Epithelial cell of proximal tubule (primary cell): Measurements from ENCODE around the gene RAMP3. TPM values are rescaled to one million over a fixed set of nuclear protein-coding genes. Genes with fewer than 3 reads are reported as not detected.

Experiments
- DNase-seq: peaks from one replicate; pipeline ENCODE4 v3.0.0-alpha.2; 2011; ENCODE audit warnings: low read depth
- H3K4me3 ChIP-seq: 2 replicates; pipeline ENCODE4 v1.5.1; 2011; ENCODE audit warnings: low read depth, mild to moderate bottlenecking, low read length
- CTCF ChIP-seq: conservative IDR thresholded peaks from 2 replicates; pipeline ENCODE4 v1.5.1; 2012; ENCODE audit warnings: low read depth, mild to moderate bottlenecking, low read length
- total RNA-seq: library from RNA; depleted of rRNA; stranded (reverse); fragments of >200 nt; gene quantifications from 2 replicates; pipeline ENCODE4 v1.2.3, GENCODE V29; 2015

Gene RAMP3
- total RNA-seq, 1 donor from 2014 or later = not detected

GRCh38 chr7:45196374-45196773, 38.8 kb downstream of the RAMP3 start:
- no peak for TF ChIP-seq CTCF
- H3K4me3 ChIP-seq = no peak overlapping the region
- no peak for DNase-seq

GRCh38 chr7:45197461-45197860, 39.9 kb downstream of the RAMP3 start:
- no peak for DNase-seq
- TF ChIP-seq CTCF = no peak
- H3K4me3 ChIP-seq = no peak overlapping the region

GRCh38 chr7:45198986-45199385, 41.4 kb downstream of the RAMP3 start:
- no peak overlapping the region for H3K4me3 ChIP-seq
- TF ChIP-seq CTCF = no peak
- no peak for DNase-seq

GRCh38 chr7:45199506-45199905, 41.9 kb downstream of the RAMP3 start:
- no peak for TF ChIP-seq CTCF
- DNase-seq = no peak
- no peak overlapping the region for H3K4me3 ChIP-seq

- TF ChIP-seq CTCF = no peak
These were observed 45.0 kb downstream of the RAMP3 start for GRCh38 chr7:45202625-45203024.

GRCh38 chr7:45203036-45203435, 45.4 kb downstream of the RAMP3 start:
- TF ChIP-seq CTCF = no peak
- DNase-seq = no peak
- H3K4me3 ChIP-seq = no peak overlapping the region

More at GRCh38 chr7:45202625-45203024, 45.0 kb downstream of the RAMP3 start:
- no peak for DNase-seq
- no peak overlapping the region for H3K4me3 ChIP-seq

GRCh38 chr7:45203459-45203858, 45.9 kb downstream of the RAMP3 start:
- no peak for DNase-seq
- no peak for TF ChIP-seq CTCF
- H3K4me3 ChIP-seq = no peak overlapping the region
